ENCODE data around the gene THEM5.

The THEM5 gene

GRCh38 chr1:151847867-151848596, 5.5 kb downstream of the THEM5 start:
- no peak for DNase-seq (ENCODE audit: low read depth)
- no peak for TF ChIP-seq CTCF (IDR thresholded peaks at IDR 0.05; ENCODE audit: low read depth, low read length, missing control alignments)
- H3K4me3 ChIP-seq (ENCODE audit: low read depth, low read length), result no peak overlapping the region

GRCh38 chr1:151846686-151847237, 6.8 kb downstream of the THEM5 start:
- no peak for TF ChIP-seq CTCF (IDR thresholded peaks at IDR 0.05; ENCODE audit: low read depth, low read length, missing control alignments)
- no peak for DNase-seq (ENCODE audit: low read depth)
- no peak overlapping the region for H3K4me3 ChIP-seq (ENCODE audit: low read depth, low read length)

GRCh38 chr1:151846062-151846568, 7.4 kb downstream of the THEM5 start:
- no peak for DNase-seq (ENCODE audit: low read depth)

GRCh38 chr1:151843398-151843797, 10.1 kb downstream of the THEM5 start:
- no peak for TF ChIP-seq CTCF (IDR thresholded peaks at IDR 0.05; ENCODE audit: low read depth, low read length, missing control alignments)
- DNase-seq (ENCODE audit: low read depth), result no peak
- no peak overlapping the region for H3K4me3 ChIP-seq (ENCODE audit: low read depth, low read length)

More at GRCh38 chr1:151846062-151846568, 7.4 kb downstream of the THEM5 start:
- no peak overlapping the region for H3K4me3 ChIP-seq (ENCODE audit: low read depth, low read length)
- no peak for TF ChIP-seq CTCF (IDR thresholded peaks at IDR 0.05; ENCODE audit: low read depth, low read length, missing control alignments)

GRCh38 chr1:151841141-151841540, 12.4 kb downstream of the THEM5 start:
- DNase-seq (ENCODE audit: low read depth), result no peak
- no peak overlapping the region for H3K4me3 ChIP-seq (ENCODE audit: low read depth, low read length)
- no peak for TF ChIP-seq CTCF (IDR thresholded peaks at IDR 0.05; ENCODE audit: low read depth, low read length, missing control alignments)

GRCh38 chr1:151840421-151840820, 13.1 kb downstream of the THEM5 start:
- H3K4me3 ChIP-seq (ENCODE audit: low read depth, low read length), result no peak overlapping the region
- no peak for DNase-seq (ENCODE audit: low read depth)
- TF ChIP-seq CTCF (IDR thresholded peaks at IDR 0.05; ENCODE audit: low read depth, low read length, missing control alignments), result no peak
